Colonic mucosa (tissue), 4 donors: ENCODE measurements around the gene SHROOM4. TPM values are rescaled to one million over a fixed set of nuclear protein-coding genes. Genes with fewer than 3 reads are reported as not detected.

Experiments used
- DNase-seq: peaks from one replicate; pipeline ENCODE4 v3.0.0-alpha.2; 2020
- H3K27ac ChIP-seq: fragments of 200-600 bp; one replicate; pipeline ENCODE4 v1.8.0; 2021
- H3K27me3 ChIP-seq: fragments of 200-600 bp; one replicate; pipeline ENCODE4 v1.8.0; 2021
- H3K36me3 ChIP-seq: fragments of 200-600 bp; one replicate; pipeline ENCODE4 v1.8.0; 2021
- H3K4me1 ChIP-seq: fragments of 200-600 bp; one replicate; pipeline ENCODE4 v1.8.0; 2021; ENCODE audit warnings: mild to moderate bottlenecking
- H3K4me3 ChIP-seq: fragments of 200-600 bp; one replicate; pipeline ENCODE4 v1.8.0; 2021
- H3K9ac ChIP-seq, 2 donors: one replicate each; pipeline ENCODE4 v1.7.0; 2013; ENCODE audit warnings: control low read depth in 2 of 2, low read depth in 2 of 2, low read length in 2 of 2
- H3K9me3 ChIP-seq: fragments of 200-600 bp; one replicate; pipeline ENCODE4 v1.8.0; 2021
- CTCF ChIP-seq: fragments of 200-600 bp; IDR thresholded peaks from one replicate; pipeline ENCODE4 v1.8.0; 2022; ENCODE audit warnings: antibody characterized with exemption, mild to moderate bottlenecking
- intact Hi-C: fragments of 100-400 bp; cut with DNase I; formaldehyde crosslinking; loops from one replicate; pipeline ENCODE4 v1.14.1; 2022
- total RNA-seq, 2 donors: library from RNA; stranded (reverse); fragmentation: NEBNext Ultra II Directional in 1 of 2; extraction: Animal tissue kit (Norgen Biotek cat#: 25700) in 1 of 2; gene quantifications; one replicate each; pipeline ENCODE4 v1.2.1, GENCODE V29; 2021
- donor health status: healthy.
- donor health status: DM: no; HTN: no; CAD: no.
- donor health status: DM: no; HTN: no; CAD: no.

The SHROOM4 gene
- total RNA-seq, 2 donors from 2014 or later, result 2.2 to 3.3 TPM

- TF ChIP-seq CTCF, result no peak
- Histone ChIP-seq H3K4me1 (no peaks in the 10 kb centered on the region), H3K9me3 (no peaks in the 10 kb centered on the region), H3K27ac (no peak overlapping the region), H3K36me3 (no peaks in the 10 kb centered on the region), H3K4me3 (no peak overlapping the region), H3K27me3 (no peaks in the 10 kb centered on the region), H3K9ac (no peak overlapping the region)
- intact Hi-C loops, result no loop called here
- no peak for DNase-seq
Measured at GRCh38 chrX:50617183-50617582, 196.8 kb downstream of the SHROOM4 start.

GRCh38 chrX:50615570-50616158 lies 198.3 kb downstream of the SHROOM4 start:
- intact Hi-C loops, result no loop called here
- Histone ChIP-seq H3K9ac (no peak overlapping the region), H3K27me3 (no peaks in the 10 kb centered on the region), H3K4me1 (no peaks in the 10 kb centered on the region), H3K4me3 (no peak overlapping the region), H3K27ac (no peak overlapping the region), H3K9me3 (no peaks in the 10 kb centered on the region), H3K36me3 (no peaks in the 10 kb centered on the region)
- no peak for DNase-seq
- TF ChIP-seq CTCF, result no peak

- no peak for DNase-seq
- Histone ChIP-seq H3K4me3 (no peak overlapping the region), H3K36me3 (no peaks in the 10 kb centered on the region), H3K27ac (no peak overlapping the region), H3K4me1 (no peaks in the 10 kb centered on the region), H3K9me3 (no peaks in the 10 kb centered on the region), H3K9ac (no peak overlapping the region), H3K27me3 (no peaks in the 10 kb centered on the region)
- intact Hi-C loops, result no loop called here
- TF ChIP-seq CTCF, result no peak
Measured at GRCh38 chrX:50614460-50614859, 199.5 kb downstream of the SHROOM4 start.

GRCh38 chrX:50613846-50614245 lies 200.1 kb downstream of the SHROOM4 start:
- no peaks in the 10 kb centered on the region for H3K4me1 ChIP-seq
- no peak overlapping the region for H3K4me3 ChIP-seq
- H3K9ac ChIP-seq, result no peak overlapping the region
- TF ChIP-seq CTCF, result no peak
- H3K27me3 ChIP-seq, result no peaks in the 10 kb centered on the region
- no peak for DNase-seq
- intact Hi-C loops, result no loop called here
- no peaks in the 10 kb centered on the region for H3K36me3 ChIP-seq
- H3K9me3 ChIP-seq, result no peaks in the 10 kb centered on the region
- no peak overlapping the region for H3K27ac ChIP-seq

- H3K36me3 ChIP-seq, result no peaks in the 10 kb centered on the region
- no peak for DNase-seq
- TF ChIP-seq CTCF, result no peak
- H3K27ac ChIP-seq, result no peak overlapping the region
- H3K9ac ChIP-seq, result no peak overlapping the region
- H3K9me3 ChIP-seq, result no peaks in the 10 kb centered on the region
- H3K4me1 ChIP-seq, result no peaks in the 10 kb centered on the region
- H3K27me3 ChIP-seq, result no peaks in the 10 kb centered on the region
- intact Hi-C loops, result no loop called here
- H3K4me3 ChIP-seq, result no peak overlapping the region
Measured at GRCh38 chrX:50609796-50610195, 204.2 kb downstream of the SHROOM4 start.
